SJCRH30 (cell line): Measurements from ENCODE around the gene RSPO1. TPM values are rescaled to one million over a fixed set of nuclear protein-coding genes. Genes with fewer than 3 reads are reported as not detected.

Experiments used
- DNase-seq, 2 experiments: peaks; one replicate each; pipeline ENCODE4 v3.0.0-alpha.2; 2015 to 2020
- H3K27ac ChIP-seq: fragments of 250-450 bp; sonication (Bioruptor Pico); 2 replicates; pipeline ENCODE4 v1.5.1; 2020; ENCODE audit warnings: mild to moderate bottlenecking, moderate library complexity
- H3K27me3 ChIP-seq: fragments of 250-450 bp; sonication (Bioruptor Pico); 2 replicates; pipeline ENCODE4 v1.5.1; 2020; ENCODE audit warnings: mild to moderate bottlenecking, moderate library complexity
- H3K36me3 ChIP-seq: fragments of 250-450 bp; sonication (Bioruptor Pico); 2 replicates; pipeline ENCODE4 v1.5.1; 2020; ENCODE audit warnings: mild to moderate bottlenecking, moderate library complexity
- H3K4me1 ChIP-seq: fragments of 250-450 bp; sonication (Bioruptor Pico); 2 replicates; pipeline ENCODE4 v1.5.1; 2020; ENCODE audit warnings: mild to moderate bottlenecking, moderate library complexity
- H3K4me3 ChIP-seq: fragments of 250-450 bp; sonication (Bioruptor Pico); 2 replicates; pipeline ENCODE4 v1.5.1; 2020; ENCODE audit warnings: mild to moderate bottlenecking, moderate library complexity
- H3K9me3 ChIP-seq: fragments of 250-450 bp; sonication (Bioruptor Pico); replicated peaks from 2 replicates; pipeline ENCODE4 v1.5.1; 2020; ENCODE audit warnings: mild to moderate bottlenecking, moderate library complexity
- total RNA-seq: library from RNA; depleted of rRNA; stranded (reverse); fragments of >200 nt; shearing (Covaris generic); gene quantifications from 2 replicates; pipeline ENCODE4 v1.2.3, GENCODE V29; 2014

The RSPO1 gene
- total RNA-seq, 1 experiment from 2014 or later = not detected

DNA sequence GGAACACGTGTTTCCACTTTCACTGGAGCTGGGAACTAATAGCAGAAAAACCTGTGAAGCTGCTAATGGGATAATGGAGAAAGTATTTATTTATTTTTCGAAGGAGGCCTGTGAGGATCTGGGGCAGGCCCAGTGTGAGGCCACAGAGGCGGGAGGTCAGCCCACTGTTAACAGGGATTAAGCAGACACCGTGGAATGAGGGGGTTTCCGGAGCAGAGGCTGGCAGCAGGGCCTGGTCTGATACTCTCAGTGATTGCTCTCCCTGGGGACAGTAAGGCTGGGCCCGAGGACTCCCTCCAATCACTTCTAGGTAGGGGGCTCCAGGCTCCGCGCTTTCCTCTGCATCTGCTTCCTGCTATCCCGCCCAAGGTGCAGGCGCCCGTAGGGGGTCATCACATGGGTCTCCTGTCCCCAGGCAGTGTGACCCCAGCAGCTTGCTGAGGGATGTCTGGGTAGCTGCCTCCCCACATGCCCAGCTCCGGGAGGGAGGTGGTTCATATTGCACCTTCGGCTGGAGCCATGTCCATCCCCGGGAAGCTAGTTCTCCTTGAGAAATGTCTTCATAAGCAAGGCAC lies 28.8 kb upstream of the RSPO1 start:
- H3K4me3 ChIP-seq = no peak overlapping the region
- peaks cover 53% of the 10 kb centered on the region for H3K27me3 ChIP-seq
- peak; percentile 31 to 40 for DNase-seq
- no peaks in the 10 kb centered on the region for H3K4me1 ChIP-seq
- H3K36me3 ChIP-seq = no peaks in the 10 kb centered on the region
- H3K9me3 ChIP-seq = no peaks in the 10 kb centered on the region
- no peak overlapping the region for H3K27ac ChIP-seq

DNA sequence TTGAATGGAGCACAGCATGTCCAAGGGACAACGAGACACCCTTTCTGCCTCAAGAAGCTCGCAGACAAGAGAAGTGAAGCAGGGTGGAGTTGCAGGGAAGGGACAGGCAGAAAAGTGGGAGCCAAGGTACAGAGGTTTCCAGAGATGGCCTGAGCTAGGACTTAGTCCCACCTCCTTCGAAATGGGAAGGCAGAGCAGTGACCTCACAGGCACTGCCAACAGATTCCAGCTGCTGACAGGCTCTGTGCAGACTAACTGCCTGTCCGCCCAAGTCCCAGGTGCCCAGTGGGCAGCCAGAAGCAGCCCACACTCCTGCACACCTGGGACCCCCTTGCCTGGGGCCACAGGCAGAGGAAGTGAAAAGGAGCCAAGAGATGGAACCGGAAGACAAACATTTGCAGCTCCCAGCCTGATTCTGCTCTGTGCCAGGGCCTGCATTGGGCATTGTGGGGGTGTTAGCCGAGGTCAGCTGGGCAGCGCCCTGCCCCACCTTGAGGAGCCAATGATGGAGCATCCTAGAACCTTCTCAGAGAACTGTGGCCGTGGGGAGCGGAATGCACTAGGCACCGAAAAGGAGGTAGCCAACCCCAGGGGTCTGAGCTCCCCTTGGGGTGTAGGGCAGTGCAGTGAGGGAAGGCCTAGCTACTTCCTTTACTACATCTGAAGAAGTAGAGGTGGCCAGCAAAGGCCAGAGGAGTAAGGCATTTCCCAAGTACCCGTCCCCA lies 27.5 kb upstream of the RSPO1 start:
- Histone ChIP-seq H3K4me1 (no peaks in the 10 kb centered on the region), H3K4me3 (no peak overlapping the region), H3K36me3 (no peaks in the 10 kb centered on the region), H3K27ac (no peak overlapping the region), H3K9me3 (no peaks in the 10 kb centered on the region), H3K27me3 (peaks cover 49% of the 10 kb centered on the region)
- no peak for DNase-seq

DNA sequence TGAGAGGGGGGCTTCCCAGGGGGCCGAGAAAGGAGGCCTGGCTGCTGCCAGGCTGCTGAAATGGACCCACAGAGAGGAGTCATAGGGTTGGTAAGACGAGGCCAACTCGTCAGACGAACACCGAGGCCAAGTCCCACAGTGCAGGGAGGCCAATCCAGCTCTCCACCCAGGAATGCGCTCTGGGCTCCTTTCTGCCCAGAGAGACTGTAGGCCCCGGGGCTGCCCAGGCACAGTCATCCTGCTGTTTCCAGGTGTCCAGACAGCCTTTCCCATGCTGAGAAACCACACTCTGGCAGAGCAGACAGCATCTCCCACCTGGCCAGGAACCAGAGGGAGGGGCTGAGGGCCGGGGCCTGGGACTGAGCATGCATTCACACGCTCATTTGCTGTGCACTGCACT lies 26.7 kb upstream of the RSPO1 start:
- Histone ChIP-seq H3K27ac (no peak overlapping the region), H3K4me3 (no peak overlapping the region), H3K4me1 (peaks cover 4% of the 10 kb centered on the region; the same call in 1 of the 2 replicates), H3K27me3 (peaks cover 48% of the 10 kb centered on the region), H3K9me3 (no peaks in the 10 kb centered on the region), H3K36me3 (no peaks in the 10 kb centered on the region)
- no peak for DNase-seq

DNA sequence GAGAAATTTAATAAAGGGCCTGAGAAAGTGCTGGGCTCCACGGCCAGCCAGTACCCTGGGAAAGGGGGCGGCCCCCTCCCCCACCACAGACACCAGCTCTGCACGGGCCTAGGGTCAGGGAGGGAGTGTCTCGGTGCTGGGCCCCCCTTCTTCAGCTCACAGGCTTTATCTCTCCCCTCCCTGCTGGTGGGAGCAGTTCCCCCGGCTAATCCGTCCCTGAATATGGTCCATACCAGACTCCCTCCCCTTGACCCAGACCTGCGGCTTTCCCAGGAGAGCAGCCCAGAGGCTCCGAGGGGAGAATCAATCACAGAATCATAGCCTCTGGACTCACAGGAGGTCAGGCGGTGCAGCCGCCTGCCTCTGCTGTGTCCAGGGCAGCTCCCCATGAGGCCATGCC lies 26.0 kb upstream of the RSPO1 start:
- Histone ChIP-seq H3K27ac (no peak overlapping the region), H3K4me1 (peaks cover 4% of the 10 kb centered on the region; the same call in 1 of the 2 replicates), H3K9me3 (no peaks in the 10 kb centered on the region), H3K27me3 (peaks cover 48% of the 10 kb centered on the region), H3K4me3 (no peak overlapping the region), H3K36me3 (no peaks in the 10 kb centered on the region)
- DNase-seq = no peak

DNA sequence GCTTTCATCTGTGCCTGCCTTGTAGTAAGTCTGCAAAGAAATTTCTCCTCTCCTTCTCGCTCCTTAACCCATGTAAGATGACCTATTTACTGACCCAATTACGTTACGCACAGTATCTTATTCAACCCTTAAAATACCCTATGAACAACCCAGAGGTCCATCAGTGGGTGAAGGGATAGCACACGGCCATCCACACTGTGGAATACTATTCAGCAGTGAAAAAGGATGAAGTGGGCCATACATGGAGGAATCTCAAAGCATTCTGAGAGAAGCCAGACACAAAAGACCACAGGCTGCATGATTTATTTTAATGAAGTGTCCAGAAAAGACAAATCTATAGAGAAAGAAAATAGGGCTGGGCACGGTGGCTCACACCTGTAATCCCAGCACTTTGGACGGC lies 23.8 kb upstream of the RSPO1 start:
- Histone ChIP-seq H3K27ac (no peak overlapping the region), H3K27me3 (peaks cover 45% of the 10 kb centered on the region), H3K36me3 (no peaks in the 10 kb centered on the region), H3K9me3 (no peaks in the 10 kb centered on the region), H3K4me3 (no peak overlapping the region), H3K4me1 (peaks cover 4% of the 10 kb centered on the region; the same call in 1 of the 2 replicates)
- no peak for DNase-seq

DNA sequence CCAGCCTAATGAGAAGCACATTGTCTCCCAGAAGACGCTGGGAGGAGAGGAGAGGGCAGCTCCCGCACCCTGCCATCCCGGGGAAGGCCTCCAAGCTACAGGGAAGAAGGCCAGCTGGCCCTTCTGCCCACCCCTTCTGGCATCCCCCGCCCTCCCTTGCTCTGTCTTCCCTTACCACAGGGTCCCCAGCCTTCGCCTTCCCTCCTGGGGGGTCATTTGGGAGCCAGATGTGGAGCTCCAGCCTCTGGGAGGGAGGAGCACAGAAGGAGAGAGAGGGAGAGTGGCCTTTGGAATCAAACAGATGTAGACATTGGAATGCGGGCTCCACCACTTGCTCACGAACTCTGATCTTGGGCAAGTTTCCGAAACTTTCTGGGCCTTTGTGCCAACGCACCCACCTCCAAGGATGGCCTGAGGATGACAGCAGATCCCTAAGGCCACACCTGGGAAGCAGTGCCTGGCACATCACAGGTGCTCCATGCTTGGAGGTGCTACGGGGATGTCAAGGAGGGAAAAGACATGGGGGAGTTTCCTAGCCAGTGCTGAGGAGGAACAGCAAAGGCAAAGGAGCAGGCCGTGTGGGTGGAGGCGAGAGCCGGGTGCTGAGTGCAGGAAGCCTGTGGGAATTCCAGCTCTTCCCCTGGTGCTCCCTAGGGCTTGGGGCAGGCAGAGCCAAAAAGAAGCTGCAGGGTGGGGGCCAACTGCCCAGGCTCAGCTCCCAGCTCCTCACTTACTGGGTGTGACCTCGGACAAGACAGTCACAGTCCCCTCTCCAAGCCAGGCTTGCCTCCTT lies 23.1 kb upstream of the RSPO1 start:
- peaks cover 4% of the 10 kb centered on the region; the same call in 1 of the 2 replicates for H3K4me1 ChIP-seq
- H3K27me3 ChIP-seq = peaks cover 39% of the 10 kb centered on the region
- no peaks in the 10 kb centered on the region for H3K36me3 ChIP-seq
- DNase-seq = no peak
- no peaks in the 10 kb centered on the region for H3K9me3 ChIP-seq
- H3K4me3 ChIP-seq = no peak overlapping the region
- H3K27ac ChIP-seq = no peak overlapping the region

DNA sequence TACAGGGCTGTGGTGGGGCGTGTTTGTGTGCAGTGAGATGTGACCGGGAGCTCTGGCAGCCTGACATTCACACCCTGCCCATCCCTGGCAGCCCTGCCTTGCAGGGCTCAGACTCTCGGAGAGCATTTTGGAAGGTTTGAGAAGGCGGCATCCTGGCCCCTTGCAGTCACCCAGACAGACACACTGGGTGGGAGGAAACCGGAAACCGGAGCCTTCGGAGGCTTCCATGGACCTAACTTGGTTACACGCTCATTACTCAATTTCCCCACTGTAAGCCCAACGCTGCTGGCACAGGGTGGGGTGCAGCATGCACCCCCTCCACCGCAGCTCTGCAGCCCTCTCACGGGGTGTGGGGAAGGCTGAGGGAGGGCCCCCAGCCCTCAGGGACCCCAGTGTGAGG lies 22.2 kb upstream of the RSPO1 start:
- H3K27me3 ChIP-seq = peaks cover 31% of the 10 kb centered on the region
- no peaks in the 10 kb centered on the region for H3K9me3 ChIP-seq
- H3K36me3 ChIP-seq = no peaks in the 10 kb centered on the region
- peaks cover 4% of the 10 kb centered on the region; the same call in 1 of the 2 replicates for H3K4me1 ChIP-seq
- no peak overlapping the region for H3K27ac ChIP-seq
- DNase-seq = peak in 1 of 2 experiments; percentile 19
- H3K4me3 ChIP-seq = no peak overlapping the region

DNA sequence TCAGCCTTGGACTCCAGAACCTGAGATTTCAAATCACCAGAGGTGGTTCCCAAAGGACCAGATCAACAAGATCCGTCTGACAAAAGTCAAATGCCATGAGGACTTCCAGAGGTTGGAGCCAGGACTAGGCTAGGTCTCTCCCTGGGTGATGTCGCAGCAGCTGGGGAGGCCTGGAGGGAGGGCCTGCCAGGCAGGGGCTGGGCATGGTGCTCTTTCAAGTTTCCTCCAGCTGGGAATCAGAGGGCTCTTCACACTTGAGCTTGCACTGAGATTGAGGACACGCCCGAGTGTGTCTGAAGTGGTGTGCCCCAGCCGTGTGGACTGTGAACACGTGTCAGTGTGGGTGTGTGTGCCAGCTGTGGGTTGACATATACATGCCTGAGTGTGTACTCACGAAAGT lies 21.3 kb upstream of the RSPO1 start:
- no peaks in the 10 kb centered on the region for H3K9me3 ChIP-seq
- no peaks in the 10 kb centered on the region for H3K36me3 ChIP-seq
- H3K27me3 ChIP-seq = peaks cover 24% of the 10 kb centered on the region
- no peak overlapping the region for H3K4me3 ChIP-seq
- no peak overlapping the region for H3K27ac ChIP-seq
- DNase-seq = no peak
- H3K4me1 ChIP-seq = peaks cover 4% of the 10 kb centered on the region; the same call in 1 of the 2 replicates

DNA sequence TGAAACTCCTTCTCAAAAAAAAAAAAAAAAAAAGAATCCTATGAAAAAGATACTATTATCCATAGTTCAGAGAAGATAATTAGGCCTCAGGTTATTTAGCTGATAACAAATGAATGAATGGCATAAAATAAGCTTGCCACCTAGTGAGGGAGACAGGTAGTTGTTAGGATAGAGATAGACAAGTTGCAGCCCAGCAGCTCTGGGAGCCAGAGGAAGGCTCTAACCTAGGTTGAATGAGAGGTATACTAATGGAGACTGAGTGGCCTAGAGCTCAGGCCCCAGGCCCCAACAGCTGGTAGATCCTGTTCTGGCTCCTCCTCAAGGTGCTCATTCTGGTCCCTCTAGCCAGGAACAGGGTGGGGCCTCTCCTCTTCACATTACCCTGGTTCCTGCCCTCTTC lies 20.6 kb upstream of the RSPO1 start:
- DNase-seq = no peak
- H3K36me3 ChIP-seq = no peaks in the 10 kb centered on the region
- no peak overlapping the region for H3K27ac ChIP-seq
- no peak overlapping the region for H3K4me3 ChIP-seq
- H3K4me1 ChIP-seq = peaks cover 4% of the 10 kb centered on the region; the same call in 1 of the 2 replicates
- no peaks in the 10 kb centered on the region for H3K9me3 ChIP-seq
- peaks cover 16% of the 10 kb centered on the region for H3K27me3 ChIP-seq

DNA sequence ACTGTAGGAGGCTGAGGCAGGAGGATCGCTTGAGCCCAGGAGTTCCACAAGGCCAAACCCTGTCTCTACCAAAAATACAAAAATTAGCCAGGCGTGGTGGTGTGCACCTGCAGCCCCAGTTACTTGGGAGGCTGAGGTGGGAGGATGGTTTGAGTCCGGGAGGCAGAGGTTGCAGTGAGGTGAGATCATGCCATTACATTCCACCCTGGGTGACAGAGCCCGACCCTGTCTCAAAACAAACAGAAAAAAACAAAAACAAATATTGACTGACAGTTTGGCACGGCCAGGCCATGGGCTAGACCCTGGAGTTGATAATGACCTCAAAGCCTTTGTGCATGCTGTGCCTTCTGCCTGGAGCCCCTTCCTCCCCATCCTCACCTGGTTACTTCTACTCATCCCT lies 19.2 kb upstream of the RSPO1 start:
- H3K36me3 ChIP-seq = no peaks in the 10 kb centered on the region
- peaks cover 4% of the 10 kb centered on the region; the same call in 1 of the 2 replicates for H3K4me1 ChIP-seq
- no peak overlapping the region for H3K4me3 ChIP-seq
- H3K9me3 ChIP-seq = no peaks in the 10 kb centered on the region
- no peak for DNase-seq
- peaks cover 13% of the 10 kb centered on the region for H3K27me3 ChIP-seq
- H3K27ac ChIP-seq = no peak overlapping the region

DNA sequence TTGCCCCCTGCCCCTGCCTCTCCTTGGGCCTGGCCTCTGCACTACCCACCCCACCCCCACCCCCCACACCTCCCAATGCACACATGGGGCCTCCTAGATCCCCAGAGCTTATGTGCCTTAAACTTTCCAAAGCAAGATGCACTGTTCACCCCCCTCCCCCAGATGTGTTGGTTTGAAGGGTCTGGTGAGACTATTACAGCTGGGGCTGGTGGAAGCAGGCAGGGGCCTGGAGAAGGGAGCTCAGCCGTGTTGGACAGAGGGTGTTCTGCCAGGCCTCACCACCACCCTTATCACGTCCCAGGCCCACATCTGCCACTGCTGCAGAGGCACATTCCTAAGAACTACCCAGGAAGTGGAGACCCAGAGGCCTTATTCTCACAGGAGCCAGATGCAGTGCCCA lies 18.3 kb upstream of the RSPO1 start:
- no peak overlapping the region for H3K4me3 ChIP-seq

DNA sequence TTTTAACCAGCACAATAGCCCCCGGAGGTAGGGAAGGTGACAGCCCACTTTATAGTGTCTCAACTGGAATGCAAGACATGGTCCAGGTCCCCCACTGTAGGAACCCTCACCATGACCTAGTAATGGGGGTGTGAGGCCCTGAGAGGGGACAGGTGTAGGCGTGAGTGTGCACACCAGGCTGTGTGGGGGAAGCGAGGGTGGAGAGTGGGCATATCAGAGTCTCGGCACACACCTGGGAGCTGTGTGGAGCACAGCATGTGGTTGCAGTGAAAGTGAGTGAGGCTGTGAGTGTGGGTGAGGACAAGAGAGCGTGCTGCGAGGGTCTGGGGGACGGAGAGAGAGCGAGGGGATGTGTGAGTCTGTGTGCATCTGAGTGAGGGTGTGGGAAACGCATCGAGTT lies 17.1 kb upstream of the RSPO1 start:
- Histone ChIP-seq H3K4me1 (peaks cover 1% of the 10 kb centered on the region; the same call in 1 of the 2 replicates), H3K36me3 (no peaks in the 10 kb centered on the region), H3K27me3 (peaks cover 10% of the 10 kb centered on the region), H3K9me3 (no peaks in the 10 kb centered on the region), H3K27ac (no peak overlapping the region), H3K4me3 (no peak overlapping the region)
- DNase-seq = no peak

More for the DNA sequence above, 18.3 kb upstream of the RSPO1 start:
- H3K27me3 ChIP-seq = peaks cover 15% of the 10 kb centered on the region
- no peak for DNase-seq
- no peaks in the 10 kb centered on the region for H3K9me3 ChIP-seq
- no peak overlapping the region for H3K27ac ChIP-seq
- H3K4me1 ChIP-seq = peaks cover 4% of the 10 kb centered on the region; the same call in 1 of the 2 replicates
- no peaks in the 10 kb centered on the region for H3K36me3 ChIP-seq

DNA sequence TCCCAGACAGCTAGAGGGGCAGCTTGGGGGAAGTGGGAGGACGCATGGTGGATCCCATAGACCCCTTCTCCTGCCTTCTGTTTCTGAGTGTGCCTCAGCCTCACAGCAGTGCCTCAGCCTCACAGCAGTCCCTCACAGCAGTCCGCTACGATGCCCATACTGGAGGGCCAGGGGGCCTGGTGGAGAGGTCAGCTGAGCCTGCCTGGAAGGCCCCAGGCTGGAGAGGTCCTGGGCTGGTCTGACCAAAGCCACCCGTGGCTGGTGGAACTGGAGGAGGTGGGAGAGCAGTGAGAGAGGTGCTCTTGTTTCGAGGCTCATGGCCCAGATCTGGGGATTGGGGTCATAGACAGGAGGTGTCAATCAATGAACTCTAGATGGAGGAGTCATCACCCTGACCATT lies 16.0 kb upstream of the RSPO1 start:
- DNase-seq = no peak
- Histone ChIP-seq H3K4me1 (no peaks in the 10 kb centered on the region), H3K36me3 (no peaks in the 10 kb centered on the region), H3K27ac (no peak overlapping the region), H3K27me3 (peaks cover 10% of the 10 kb centered on the region), H3K9me3 (no peaks in the 10 kb centered on the region), H3K4me3 (no peak overlapping the region)

DNA sequence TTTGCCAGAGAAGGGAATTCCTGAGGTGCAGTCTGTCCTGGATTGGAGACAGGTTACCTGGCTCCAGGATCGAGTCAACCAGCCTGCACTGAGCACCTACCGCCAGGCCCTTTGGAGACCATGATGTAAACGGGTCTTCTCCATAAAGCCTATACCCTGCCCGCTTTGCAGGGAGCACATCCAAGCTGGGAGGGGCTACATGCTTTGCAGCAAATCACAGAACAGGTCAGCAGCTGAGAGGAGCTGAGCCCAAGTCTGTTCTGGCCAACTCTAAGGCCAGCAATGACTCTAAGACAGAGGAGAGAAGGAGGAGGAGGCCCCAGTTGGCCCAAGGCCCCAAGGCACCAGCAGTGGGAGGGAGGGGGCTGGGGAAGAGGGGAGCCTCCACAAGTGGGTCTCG lies 15.5 kb upstream of the RSPO1 start:
- H3K9me3 ChIP-seq = no peaks in the 10 kb centered on the region
- H3K36me3 ChIP-seq = no peaks in the 10 kb centered on the region
- H3K4me1 ChIP-seq = no peaks in the 10 kb centered on the region
- no peak overlapping the region for H3K4me3 ChIP-seq
- H3K27ac ChIP-seq = no peak overlapping the region
- DNase-seq = no peak
- H3K27me3 ChIP-seq = peaks cover 10% of the 10 kb centered on the region

DNA sequence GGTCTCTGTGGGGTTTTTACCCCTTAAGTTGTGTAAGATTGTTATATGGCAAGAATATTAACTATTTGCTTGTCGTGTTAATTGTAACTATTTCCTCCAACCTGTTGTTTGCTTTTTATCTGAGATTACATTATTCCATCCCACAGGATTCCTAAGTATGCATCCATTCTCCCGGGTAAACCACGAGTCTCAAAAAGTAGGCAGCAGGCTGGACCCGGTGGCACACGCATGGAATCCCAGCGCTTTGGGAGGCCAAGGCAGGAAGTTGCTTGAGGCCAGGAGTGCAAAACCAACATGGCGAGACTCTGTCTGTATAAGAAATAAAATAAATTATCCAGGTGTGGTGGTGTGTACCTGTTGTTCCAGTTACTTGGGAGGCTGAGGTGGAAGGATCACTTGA lies 12.6 kb upstream of the RSPO1 start:
- no peak overlapping the region for H3K27ac ChIP-seq
- no peak for DNase-seq
- no peaks in the 10 kb centered on the region for H3K36me3 ChIP-seq
- H3K27me3 ChIP-seq = peaks cover 23% of the 10 kb centered on the region; the same call in 1 of the 2 replicates
- H3K9me3 ChIP-seq = no peaks in the 10 kb centered on the region
- no peak overlapping the region for H3K4me3 ChIP-seq
- H3K4me1 ChIP-seq = no peaks in the 10 kb centered on the region
